GM21786 (cell line): Measurements from ENCODE around the gene PIK3R1.
"Not testable (repeated sequence)": the region's sequence is repeated elsewhere in the genome, so short reads cannot be mapped to it uniquely, and the experiment has no call there.

Experiments used
- ATAC-seq: cut with Tn5 transposase; IDR thresholded peaks from one replicate; pipeline ENCODE4 v1.9.1; 2021; ENCODE audit not compliant: unreplicated experiment

Gene PIK3R1

GRCh38 chr5:68192679-68193060 lies 22.9 kb upstream of the PIK3R1 start:
- no peak for ATAC-seq

- no peak for ATAC-seq
These were observed 22.0 kb upstream of the PIK3R1 start for GRCh38 chr5:68193481-68194036.

DNA sequence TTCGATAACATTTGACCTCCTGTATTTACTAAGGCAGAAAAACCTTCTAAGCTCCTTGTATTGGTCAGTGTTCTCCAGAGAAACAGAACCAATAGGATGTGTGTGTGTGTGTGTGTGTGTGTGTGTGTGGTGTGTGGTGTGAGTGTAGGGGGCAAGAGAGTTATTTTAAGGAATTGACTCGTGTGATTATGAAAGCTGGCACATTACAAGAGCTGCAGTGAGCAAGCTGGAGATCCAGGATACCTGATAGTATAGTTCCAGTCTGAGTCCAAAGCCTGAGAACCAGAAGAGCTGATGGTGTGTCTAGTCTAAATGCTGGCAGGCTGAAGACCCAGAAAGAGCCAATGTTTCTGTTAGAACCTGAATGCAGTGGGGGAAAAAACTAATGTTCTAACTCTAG lies 21.2 kb upstream of the PIK3R1 start:
- ATAC-seq, result no peak

GRCh38 chr5:68195137-68195536 lies 20.4 kb upstream of the PIK3R1 start:
- ATAC-seq, result no peak

GRCh38 chr5:68196876-68197275 lies 18.7 kb upstream of the PIK3R1 start:
- ATAC-seq, result peak; percentile 99

DNA sequence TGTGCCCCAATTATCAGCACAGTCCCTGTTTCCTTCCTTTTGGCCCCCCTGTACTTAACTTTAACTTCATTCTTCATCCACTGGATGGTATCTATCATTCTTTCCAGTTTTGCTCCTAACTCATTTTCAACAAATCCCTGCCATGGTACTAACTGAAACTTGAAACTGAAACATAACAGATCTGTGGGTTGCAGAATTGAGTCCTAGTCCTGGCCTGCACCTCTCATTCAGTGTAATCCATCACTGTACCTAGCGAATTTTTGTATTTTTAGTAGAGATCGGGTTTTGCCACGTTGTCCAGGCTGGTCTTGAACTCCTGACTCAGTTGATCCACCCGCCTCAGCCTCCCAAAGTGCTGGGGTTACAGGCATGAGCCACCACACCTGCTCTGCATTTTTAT lies 15.3 kb upstream of the PIK3R1 start:
- ATAC-seq, result no peak

DNA sequence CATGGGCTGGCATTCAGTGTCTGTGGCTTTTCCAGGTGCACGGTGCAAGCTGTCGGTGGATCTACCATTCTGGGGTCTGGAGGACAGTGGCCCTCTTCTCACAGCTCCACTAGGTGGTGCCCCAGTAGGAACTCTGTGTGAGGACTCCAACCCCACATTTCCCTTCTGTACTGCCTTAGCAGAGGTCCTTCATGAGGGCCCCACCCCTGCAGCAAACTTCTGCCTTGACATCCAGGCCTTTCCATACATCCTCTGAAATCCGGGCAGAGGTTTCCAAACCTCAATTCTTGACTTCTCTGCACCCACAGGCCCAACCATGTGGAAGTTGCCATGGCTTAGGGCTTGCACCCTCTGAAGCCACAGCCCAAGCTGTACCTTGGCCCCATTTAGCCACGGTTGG lies 4.9 kb upstream of the PIK3R1 start:
- not testable (repeated sequence) for ATAC-seq

- no peak for ATAC-seq
These were observed 911 bp upstream of the PIK3R1 start for GRCh38 chr5:68214482-68215207.

GRCh38 chr5:68215898-68216244 lies 315 bp downstream of the PIK3R1 start:
- peak; percentile 42 for ATAC-seq

DNA sequence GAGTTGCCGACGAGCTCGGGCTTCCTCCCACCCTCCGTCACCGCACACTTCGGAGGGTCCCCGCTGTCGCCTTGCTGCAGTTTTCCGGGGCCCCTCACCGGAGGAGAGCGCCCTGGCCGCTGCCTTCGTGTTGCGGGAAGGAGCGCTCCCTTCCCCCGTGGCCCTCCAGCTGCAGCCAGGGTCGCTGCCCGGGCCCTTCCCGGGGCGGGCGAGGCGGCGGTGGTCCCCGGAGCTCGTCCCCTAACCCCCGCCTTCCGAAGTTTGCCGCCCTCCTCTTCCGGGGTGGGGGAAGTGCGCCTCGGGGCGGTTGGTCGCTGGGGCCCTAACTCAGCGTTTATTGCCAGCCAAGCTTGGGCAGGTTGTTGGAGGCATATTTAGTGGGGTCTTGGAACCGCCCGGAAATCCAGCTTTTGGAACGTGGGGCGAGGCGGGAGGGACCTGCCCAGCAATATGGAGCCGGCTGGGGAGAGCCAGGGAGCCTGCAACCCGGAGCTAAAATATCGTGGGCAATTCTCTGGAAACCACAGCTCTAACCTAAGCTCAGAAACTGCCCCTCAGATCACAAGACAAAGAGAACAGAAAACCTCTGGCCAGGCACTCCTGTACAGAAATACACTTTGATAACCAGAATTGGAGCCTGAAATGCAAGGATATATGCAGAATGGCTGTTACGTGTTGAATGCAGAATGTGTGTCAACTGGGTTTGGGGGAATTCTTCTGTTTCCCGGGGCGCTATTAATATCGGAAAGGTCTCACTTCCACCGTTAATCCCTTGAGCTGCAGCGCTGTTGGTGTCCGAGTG lies 890 bp downstream of the PIK3R1 start:
- peak; percentile 22 for ATAC-seq

- ATAC-seq, result no peak
These were observed 1.4 kb downstream of the PIK3R1 start for GRCh38 chr5:68217047-68217355.

- no peak for ATAC-seq
These were observed 2.0 kb downstream of the PIK3R1 start for GRCh38 chr5:68217528-68217927.

DNA sequence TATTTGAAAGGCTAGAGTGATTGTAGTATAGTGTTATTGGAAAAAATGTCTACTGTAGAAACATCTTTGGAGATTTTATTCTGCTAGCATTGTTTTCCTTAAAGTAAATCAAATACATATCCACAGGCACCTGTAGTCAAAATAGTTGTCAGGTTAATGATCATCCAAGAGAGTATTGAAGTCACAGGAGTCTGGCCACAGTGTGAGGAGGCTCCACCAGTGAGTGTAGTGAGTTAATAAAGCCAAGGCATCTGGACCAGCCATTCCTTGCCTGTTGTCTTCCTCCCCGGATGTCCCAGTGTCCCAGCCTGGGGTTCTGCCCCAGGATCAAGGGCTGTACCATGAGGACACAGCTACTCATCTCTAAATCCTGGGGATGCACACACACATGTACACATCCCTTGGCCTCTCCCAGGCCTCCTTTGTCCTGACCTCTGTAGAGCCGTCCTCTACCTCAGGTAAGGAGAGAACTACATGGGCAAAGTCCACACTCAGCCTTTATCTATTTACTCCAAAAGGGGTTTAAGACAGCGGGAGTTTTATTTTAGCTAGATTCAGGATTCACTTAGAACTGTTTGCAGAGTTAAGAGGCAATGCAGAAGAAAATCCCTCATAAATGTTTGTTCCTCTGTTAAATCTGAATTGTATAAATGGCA lies 3.7 kb downstream of the PIK3R1 start:
- no peak for ATAC-seq

DNA sequence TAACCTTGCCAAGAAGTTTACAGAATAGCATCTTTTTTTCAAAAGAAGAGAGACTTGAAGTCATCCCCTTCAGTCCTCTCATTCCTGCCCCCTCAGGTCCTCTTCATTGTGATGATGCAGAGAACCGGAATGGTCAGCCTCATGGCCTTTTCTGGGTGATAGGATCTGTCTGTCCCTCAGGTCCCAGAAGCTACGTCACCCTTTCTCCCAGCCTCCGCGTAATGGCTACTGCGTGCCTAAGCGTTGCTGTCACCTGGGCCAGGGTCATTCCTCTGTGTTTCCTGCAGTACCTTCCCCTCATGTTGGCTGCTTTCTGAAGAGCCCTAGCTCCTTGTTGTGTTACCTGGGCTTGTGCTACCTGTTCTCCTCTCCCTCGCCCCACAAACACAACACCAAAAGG lies 4.7 kb downstream of the PIK3R1 start:
- no peak for ATAC-seq

GRCh38 chr5:68220914-68221313 lies 5.4 kb downstream of the PIK3R1 start:
- ATAC-seq, result no peak

- no peak for ATAC-seq
These were observed 5.9 kb downstream of the PIK3R1 start for GRCh38 chr5:68221488-68221887.

GRCh38 chr5:68222310-68222709 lies 6.8 kb downstream of the PIK3R1 start:
- no peak for ATAC-seq

DNA sequence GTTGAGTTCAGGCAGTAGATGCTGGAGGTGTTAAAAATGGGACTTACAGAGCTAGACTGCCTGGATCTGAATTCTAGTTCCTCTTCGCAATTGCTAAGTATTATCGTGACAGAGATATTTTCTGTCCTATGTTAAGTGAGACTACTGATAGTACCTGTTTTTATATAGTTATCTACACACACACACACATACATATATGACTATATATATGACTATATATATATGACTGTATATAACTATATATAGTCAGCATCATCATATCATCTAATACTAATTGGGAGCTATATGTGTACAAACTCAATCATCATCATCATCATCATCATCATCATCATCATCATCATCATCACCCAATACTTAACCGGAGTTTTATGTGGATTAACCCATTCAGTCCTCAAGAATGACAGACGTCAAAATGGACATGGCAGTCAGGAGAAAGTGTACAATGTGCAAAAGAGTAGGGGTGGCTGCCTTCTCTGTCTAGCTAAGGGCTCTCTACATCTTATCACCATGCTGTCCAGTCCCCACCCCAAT lies 7.3 kb downstream of the PIK3R1 start:
- ATAC-seq, result no peak

DNA sequence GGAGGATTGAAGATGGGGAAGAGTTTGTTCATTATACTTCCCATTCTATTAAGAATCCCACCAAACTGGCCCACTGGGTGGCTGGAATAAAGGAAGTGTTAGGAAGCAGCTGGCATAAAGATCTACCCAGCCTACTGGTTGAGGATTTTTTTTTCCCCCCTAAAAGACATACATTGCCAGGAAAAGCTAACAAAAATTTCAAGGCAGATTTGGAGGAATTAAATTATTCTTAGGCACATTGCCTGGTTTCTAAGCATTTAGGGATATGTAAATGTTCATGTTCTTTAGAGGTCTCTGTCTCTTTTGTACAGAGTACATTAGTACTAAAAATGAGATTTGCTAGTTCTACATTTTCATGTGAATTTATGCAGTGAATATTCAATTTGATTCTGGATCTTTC lies 8.3 kb downstream of the PIK3R1 start:
- no peak for ATAC-seq

DNA sequence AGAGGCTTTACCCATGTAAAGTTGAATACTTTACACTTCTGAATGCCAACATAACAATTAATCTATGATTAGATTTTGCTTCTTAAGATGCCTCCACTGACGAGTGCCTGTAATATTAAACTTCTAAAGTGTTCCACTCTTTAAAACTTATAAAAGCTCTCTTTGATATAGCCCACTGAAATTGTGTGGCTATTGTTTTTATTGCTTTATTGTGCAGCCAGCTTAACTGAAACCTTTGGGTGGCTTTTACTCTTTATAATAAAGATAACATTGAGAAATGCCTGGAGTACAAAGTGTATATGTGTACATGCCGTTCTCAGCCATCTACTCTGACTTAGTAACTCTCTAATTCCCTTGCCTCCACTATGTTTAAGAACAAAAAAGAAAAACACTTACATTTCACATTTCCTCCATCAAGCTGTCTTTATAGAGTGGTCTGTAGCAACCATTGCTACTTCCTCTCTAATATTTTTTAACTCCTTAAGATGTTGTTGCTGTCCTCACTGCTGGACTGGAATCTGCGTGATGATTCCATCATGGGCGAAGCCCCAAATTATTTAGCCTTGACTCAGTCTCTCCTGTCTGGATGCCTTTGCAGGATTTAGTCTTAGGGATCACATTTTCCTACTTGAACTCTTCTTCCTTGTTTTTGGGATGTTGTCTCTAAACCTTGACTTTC lies 9.1 kb downstream of the PIK3R1 start:
- no peak for ATAC-seq
